ENCODE measurements around the gene TMEM183A. TPM values are rescaled to one million over a fixed set of nuclear protein-coding genes. Genes with fewer than 3 reads are reported as not detected.

The TMEM183A gene
- total and polyA plus RNA-seq, 11 donors = 9.5 to 45.7 (median 29.9) TPM

DNA sequence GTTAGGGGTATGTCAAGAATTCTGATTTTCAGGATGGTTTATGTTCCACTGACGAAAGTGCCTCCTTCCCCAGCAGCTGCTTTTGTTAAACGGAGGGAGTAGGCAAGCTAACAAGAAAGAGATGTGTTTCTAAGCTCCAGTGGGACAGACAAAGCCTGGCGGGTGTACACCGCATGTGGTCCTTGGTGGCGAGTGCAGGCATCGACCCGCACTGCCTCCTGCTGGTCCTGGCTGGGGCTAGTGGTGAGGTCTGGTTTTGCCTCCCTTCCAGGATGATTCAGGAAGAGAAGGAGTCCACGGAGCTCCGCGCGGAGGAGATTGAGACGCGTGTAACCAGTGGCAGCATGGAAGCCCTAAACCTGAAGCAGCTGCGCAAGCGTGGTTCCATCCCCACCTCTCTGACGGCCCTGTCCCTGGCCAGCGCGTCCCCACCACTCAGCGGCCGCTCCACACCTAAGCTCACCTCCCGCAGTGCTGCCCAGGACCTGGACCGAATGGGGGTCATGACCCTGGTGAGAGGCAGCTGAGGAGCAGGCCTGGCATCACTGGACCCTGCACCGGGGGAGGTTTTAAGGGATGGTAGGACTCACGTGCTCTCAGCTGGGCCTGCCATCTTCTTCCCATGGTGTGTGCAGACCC, 48.1 kb downstream of the TMEM183A start:
- Histone ChIP-seq H3K4me1 (peaks cover 0 to 33% (median 10%) of the 10 kb centered on the region in 12 donors), H3K27ac (no peak overlapping the region), H3K36me3 (peaks cover 0 to 15% (median 0%) of the 10 kb centered on the region in 9 donors), H3K4me3 (no peak overlapping the region), H3K27me3 (no peaks in the 10 kb centered on the region), H3K9me3 (no peaks in the 10 kb centered on the region)
- intact Hi-C loops (cut with DNase I) = no loop called here
- WGBS, 4 donors = 91 to 94% (median 91%) methylated on average over 22 to 24 of the region's 24 CpGs
- DNase-seq = no peak
- no peak for ATAC-seq
- TF ChIP-seq POLR2A (IDR thresholded peaks at IDR 0.05) (no peak), CTCF (IDR thresholded peaks at IDR 0.05) (no peak)

DNA sequence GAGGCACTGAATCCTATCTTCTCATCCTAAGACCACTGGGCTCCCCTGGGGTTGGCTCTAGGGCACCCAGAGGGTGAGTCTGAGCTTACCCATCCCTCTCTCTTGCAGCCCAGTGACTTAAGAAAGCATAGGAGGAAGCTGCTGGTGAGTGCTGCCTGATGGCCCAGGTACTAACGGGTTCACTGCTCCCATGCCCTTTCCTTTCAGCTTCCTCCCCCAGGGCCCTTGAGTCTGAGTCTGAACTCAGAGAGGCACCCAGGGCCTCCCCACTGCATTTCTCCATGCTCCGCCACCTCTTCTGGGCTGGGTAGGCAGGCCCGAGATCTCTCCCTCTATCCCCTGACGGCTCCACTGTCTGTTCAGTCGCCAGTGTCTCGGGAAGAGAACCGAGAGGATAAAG, 48.8 kb downstream of the TMEM183A start:
- peaks cover 0 to 33% (median 10%) of the 10 kb centered on the region in 12 donors for H3K4me1 ChIP-seq
- no peaks in the 10 kb centered on the region for H3K9me3 ChIP-seq
- peaks cover 0 to 17% (median 0%) of the 10 kb centered on the region in 9 donors for H3K36me3 ChIP-seq
- H3K27ac ChIP-seq = no peak overlapping the region
- intact Hi-C loops (cut with DNase I) = no loop called here
- ATAC-seq (no peak), DNase-seq (no peak)
- 86 to 94% (median 89%) methylated on average over 7 of the region's 7 CpGs for WGBS, 4 donors
- TF ChIP-seq CTCF (IDR thresholded peaks at IDR 0.05) (no peak), POLR2A (IDR thresholded peaks at IDR 0.05) (no peak)
- no peaks in the 10 kb centered on the region for H3K27me3 ChIP-seq
- H3K4me3 ChIP-seq = no peak overlapping the region

DNA sequence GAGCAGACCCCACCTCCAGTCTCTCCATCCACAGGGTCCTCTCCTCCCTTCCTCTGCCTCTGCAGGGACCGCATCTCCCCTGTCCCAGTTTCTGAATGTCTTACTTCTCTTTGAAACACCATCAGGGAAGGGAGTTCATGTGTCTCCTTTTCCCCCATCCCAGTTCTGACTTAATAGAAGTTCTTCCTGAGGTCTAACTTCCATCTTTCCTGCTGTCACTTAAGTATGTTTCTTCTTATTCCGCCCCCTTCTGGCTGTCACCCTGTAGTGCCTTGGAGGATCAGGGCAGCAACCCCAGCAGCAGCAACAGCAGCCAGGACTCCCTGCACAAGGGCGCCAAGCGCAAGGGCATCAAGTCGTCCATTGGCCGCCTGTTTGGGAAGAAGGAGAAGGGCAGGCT, 49.3 kb downstream of the TMEM183A start:
- TF ChIP-seq CTCF (IDR thresholded peaks at IDR 0.05) (no peak), POLR2A (IDR thresholded peaks at IDR 0.05) (no peak)
- ATAC-seq (no peak), DNase-seq (no peak)
- Histone ChIP-seq H3K36me3 (peaks cover 0 to 17% (median 0%) of the 10 kb centered on the region in 9 donors), H3K27ac (peak overlapping the region in 1 of 12 donors; percentile 19), H3K4me3 (no peak overlapping the region), H3K9me3 (no peaks in the 10 kb centered on the region), H3K27me3 (no peaks in the 10 kb centered on the region), H3K4me1 (peaks cover 0 to 33% (median 10%) of the 10 kb centered on the region in 12 donors)
- intact Hi-C loops (cut with DNase I) = no loop called here
- WGBS, 4 donors = 91 to 98% (median 95%) methylated on average over 6 of the region's 6 CpGs

GRCh38 chr1:203057911-203058675, 50.9 kb downstream of the TMEM183A start:
- H3K4me3 ChIP-seq = no peak overlapping the region
- H3K27me3 ChIP-seq = no peaks in the 10 kb centered on the region
- ATAC-seq (peak in 1 of 4 donors; percentile 33), DNase-seq (no peak)
- 62 to 68% (median 66%) methylated on average over 9 to 10 of the region's 10 CpGs for WGBS, 4 donors
- no peak overlapping the region for H3K27ac ChIP-seq
- intact Hi-C loops (cut with DNase I) = no loop called here
- no peaks in the 10 kb centered on the region for H3K9me3 ChIP-seq
- peaks cover 0 to 18% (median 0%) of the 10 kb centered on the region in 9 donors for H3K36me3 ChIP-seq
- TF ChIP-seq POLR2A (IDR thresholded peaks at IDR 0.05) (no peak), CTCF (IDR thresholded peaks at IDR 0.05) (no peak)
- peaks cover 0 to 33% (median 9%) of the 10 kb centered on the region in 12 donors for H3K4me1 ChIP-seq
